Subcutaneous adipose tissue (tissue), 4 donors: ENCODE results near the gene CD177. TPM values are rescaled to one million over a fixed set of nuclear protein-coding genes. Genes with fewer than 3 reads are reported as not detected.

Experiments
- total RNA-seq, 4 donors: library from RNA; depleted of rRNA; stranded (reverse); fragments of >200 nt; gene quantifications; one replicate each; pipeline ENCODE4 v1.1.0, GENCODE V29; 2016
- TF ChIP-seq, protein P1 (sequence below): fragments of 450-650 bp; IDR thresholded peaks from one replicate; pipeline ENCODE4 v1.5.1; 2016; ENCODE audit warnings: low read depth, mild to moderate bottlenecking, control low read depth, antibody characterized with exemption, moderate library complexity

The CD177 gene, protein sequence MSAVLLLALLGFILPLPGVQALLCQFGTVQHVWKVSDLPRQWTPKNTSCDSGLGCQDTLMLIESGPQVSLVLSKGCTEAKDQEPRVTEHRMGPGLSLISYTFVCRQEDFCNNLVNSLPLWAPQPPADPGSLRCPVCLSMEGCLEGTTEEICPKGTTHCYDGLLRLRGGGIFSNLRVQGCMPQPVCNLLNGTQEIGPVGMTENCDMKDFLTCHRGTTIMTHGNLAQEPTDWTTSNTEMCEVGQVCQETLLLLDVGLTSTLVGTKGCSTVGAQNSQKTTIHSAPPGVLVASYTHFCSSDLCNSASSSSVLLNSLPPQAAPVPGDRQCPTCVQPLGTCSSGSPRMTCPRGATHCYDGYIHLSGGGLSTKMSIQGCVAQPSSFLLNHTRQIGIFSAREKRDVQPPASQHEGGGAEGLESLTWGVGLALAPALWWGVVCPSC
- 1 to 10 TPM in 2 of 4 donors, not detected in 2; 3.6 to 6.8 TPM for total RNA-seq

DNA sequence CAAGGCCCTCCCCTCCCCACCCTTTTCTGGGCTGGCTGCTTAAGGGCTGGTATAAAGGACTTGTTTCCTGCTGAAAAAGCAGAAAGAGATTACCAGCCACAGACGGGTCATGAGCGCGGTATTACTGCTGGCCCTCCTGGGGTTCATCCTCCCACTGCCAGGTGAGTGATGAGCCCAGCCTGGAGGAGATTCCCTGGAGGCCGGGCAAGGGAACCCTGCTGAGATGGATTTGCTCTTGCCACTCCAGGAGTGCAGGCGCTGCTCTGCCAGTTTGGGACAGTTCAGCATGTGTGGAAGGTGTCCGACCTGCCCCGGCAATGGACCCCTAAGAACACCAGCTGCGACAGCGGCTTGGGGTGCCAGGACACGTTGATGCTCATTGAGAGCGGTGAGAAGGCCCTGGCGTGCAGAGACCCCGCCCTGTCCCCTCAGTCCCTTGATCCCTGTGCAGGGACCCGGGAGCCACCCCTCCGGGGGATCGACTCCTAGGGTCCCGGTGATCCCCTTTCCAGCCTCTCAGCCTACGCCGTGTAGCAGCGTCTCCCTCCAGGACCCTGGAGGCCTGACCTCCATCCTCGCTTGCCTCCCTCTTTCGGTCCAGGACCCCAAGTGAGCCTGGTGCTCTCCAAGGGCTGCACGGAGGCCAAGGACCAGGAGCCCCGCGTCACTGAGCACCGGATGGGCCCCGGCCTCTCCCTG lies at the start of gene CD177:
Gene CD177 (plus strand): TSS at position 81 of the 699 bp plus-strand sequence. CDS start 29 bp downstream, at position 110.
- TF ChIP-seq, protein P1, sequence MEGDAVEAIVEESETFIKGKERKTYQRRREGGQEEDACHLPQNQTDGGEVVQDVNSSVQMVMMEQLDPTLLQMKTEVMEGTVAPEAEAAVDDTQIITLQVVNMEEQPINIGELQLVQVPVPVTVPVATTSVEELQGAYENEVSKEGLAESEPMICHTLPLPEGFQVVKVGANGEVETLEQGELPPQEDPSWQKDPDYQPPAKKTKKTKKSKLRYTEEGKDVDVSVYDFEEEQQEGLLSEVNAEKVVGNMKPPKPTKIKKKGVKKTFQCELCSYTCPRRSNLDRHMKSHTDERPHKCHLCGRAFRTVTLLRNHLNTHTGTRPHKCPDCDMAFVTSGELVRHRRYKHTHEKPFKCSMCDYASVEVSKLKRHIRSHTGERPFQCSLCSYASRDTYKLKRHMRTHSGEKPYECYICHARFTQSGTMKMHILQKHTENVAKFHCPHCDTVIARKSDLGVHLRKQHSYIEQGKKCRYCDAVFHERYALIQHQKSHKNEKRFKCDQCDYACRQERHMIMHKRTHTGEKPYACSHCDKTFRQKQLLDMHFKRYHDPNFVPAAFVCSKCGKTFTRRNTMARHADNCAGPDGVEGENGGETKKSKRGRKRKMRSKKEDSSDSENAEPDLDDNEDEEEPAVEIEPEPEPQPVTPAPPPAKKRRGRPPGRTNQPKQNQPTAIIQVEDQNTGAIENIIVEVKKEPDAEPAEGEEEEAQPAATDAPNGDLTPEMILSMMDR, result no peak

DNA sequence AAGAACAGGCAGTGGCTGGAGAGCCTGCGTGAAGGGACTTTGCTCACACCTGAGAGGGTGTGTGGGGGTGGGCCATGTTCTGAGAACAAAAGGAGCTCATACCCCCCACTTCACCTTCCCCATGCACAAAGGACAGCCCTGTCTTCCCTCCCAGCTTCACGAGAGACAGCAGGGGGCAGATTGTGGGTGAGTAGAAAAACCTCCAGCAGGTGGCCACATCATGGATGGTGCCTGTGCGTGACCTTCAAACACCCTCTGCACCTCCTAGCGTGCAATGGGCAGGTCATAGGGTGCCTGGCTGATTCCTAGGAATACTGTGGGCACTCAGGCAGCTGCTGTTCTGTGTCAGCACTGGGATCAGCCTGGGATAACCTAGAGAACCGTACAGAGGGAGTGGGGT lies 47.8 kb upstream of the CD177 start:
- TF ChIP-seq, protein P1, result no peak

DNA sequence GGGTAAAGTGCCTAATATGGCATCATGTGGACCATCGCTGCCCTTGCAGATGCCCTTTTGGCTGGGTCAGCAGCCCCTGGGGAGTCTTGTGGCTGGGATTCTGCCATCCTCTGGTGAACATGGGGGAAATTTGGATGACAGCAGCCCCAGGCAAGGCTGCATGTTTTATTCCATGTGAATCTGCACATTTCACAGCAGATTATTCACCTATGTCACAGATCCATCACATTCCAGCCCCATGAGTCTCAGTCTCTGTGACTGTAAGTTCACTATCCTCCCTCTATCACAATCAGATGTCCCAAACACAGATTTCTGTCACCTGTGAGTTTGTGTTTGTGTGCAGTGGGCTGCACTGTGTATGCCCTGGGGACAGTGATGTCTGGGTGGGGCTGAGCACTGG lies 47.4 kb upstream of the CD177 start:
- TF ChIP-seq, protein P1, result no peak

DNA sequence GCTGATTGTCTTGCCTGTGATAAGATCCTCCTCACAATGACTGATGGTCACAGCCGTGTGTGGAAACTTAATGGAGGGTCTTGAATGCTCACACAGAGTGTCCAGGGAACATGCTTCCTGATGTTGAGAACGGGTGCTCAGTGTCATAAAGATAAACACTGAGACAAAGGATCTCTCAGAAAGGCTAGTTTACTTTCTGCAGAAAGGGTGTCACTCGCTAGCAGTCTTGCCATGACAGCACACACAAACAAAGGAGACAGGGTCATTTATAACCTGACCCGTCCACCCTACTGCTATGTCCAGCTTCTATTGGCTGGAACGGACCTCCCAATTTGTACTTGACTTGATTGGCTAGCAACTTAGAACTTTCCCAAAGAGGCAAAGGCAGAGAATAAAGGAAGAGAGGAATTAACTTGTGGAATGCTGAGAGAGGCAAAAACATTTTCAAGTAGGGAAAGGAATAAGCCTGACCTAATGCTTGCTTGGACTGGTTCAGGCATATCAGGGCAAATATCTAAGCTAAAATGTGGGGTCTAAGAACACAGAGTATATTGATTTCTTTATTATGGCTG lies 45.2 kb upstream of the CD177 start:
- TF ChIP-seq, protein P1, result no peak

DNA sequence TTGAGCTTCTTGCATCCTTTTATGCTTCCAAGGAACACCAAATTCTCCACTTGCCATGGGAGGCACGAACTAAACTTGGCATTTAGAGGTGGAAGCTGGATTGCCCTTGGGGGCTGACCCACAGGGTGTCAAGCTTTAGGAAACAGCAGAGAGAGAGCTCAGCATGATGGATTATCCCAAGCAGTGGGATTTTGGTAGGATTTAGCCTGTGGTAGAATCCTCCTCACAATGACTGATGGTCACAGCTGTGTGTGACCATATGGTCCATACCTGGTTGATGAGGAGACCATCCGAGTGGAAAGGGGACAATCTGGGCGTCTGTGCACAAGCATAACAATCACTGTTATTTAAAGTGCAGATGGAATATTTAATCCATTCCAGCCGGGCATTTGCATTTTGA lies 44.0 kb upstream of the CD177 start:
- TF ChIP-seq, protein P1, result no peak

DNA sequence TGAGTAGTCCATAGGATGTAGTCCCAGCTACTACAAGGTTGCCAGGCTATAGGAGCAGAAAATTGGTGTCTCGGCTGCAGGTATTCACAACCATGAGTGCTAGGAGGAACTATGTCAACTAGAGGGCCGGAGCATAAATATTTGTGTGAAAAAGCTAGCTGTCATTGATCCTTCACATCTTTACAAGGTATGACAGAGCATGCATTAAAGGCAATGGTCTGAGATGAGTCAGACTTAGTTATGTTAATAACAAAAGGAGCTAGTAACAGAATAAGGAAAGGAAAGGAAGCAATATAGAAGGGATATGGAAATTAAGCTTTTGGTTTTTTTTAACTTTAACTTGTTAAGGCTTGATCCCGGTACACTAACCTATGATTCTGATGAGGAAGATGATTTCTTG lies 43.3 kb upstream of the CD177 start:
- TF ChIP-seq, protein P1, result no peak

DNA sequence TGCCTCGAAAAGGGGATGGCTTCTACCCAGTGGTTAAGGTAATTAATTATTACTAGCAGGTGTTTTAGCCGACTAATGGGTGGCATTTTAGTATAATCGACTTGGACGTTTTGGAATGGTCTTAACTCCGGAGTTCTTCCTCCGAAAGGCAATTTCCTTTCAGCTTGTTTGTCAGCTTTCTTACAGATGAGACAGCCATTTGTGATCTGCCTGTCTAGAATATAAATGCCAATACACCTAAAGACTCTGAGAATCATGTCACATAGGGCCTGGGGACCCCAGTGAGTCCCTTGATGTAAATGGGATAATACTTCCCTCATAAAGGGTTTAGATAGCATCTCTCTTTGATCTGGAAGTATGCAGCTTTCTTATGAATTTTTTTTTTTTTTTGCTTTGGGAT lies 42.2 kb upstream of the CD177 start:
- TF ChIP-seq, protein P1, result no peak
